Measurements from ENCODE around the gene PCK1.

Gene PCK1

DNA sequence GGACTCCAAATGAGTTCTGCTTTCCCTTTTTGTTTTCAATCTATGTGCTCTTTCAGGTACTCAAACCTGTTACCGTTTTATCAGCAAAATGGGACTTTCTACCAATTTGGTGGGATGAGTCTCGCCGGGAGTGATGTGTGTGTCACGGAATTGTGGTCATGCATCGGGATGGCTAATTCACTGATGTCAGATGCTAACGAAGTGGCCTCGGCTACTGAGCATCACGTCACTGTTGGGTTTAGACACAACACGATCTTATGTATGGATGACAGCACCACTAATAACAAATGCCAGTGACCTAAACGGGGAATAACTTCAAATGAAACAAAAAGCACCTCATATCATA is 1.6 kb upstream of the PCK1 start:
- no peak for DNase-seq (ENCODE audit: insufficient read length, low spot score)
- FAIRE-seq = no peak

DNA sequence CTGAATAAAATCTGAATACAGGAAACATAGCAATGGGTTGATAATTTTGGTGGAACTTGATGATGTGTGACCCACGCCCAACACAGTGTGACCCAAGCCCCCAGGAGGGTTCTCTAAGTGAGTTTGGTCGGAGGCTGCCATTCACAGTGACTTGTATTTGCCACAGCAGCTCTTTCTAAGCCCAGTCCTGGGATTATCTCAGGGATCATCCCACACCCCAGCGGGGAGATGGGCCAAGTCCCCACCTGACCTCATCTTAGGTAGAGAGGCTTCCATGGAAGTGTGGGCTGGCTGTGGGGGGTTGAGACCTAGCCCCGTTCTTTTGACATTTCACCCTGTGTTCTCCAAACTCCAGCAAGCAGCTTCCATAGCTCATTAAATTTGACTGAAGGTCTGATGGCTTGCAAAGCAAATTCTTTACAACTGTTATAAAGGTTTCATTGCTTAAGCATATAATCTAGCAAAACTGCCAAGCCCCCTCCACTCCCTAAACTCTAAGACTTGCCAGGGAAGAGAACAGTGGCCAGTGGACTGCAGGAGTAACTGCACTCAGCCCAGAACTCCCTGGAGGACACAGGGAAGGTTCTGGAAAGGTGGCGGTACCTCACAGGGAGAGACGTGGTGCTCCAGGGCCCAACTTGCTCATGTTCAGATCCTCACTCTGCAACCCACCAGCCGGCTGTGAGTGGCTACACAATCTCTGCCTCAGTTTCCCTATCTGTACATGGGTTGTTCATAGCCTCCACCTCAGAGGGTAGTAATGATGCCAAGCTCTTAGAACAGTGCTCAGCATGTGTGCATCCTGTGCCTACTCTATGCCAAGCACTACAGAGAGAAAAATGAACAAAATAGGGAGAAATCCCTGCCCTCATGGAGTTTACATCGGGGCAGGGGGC is 1.0 kb upstream of the PCK1 start:
- no peak for DNase-seq (ENCODE audit: insufficient read length, low spot score)
- FAIRE-seq = no peak

DNA sequence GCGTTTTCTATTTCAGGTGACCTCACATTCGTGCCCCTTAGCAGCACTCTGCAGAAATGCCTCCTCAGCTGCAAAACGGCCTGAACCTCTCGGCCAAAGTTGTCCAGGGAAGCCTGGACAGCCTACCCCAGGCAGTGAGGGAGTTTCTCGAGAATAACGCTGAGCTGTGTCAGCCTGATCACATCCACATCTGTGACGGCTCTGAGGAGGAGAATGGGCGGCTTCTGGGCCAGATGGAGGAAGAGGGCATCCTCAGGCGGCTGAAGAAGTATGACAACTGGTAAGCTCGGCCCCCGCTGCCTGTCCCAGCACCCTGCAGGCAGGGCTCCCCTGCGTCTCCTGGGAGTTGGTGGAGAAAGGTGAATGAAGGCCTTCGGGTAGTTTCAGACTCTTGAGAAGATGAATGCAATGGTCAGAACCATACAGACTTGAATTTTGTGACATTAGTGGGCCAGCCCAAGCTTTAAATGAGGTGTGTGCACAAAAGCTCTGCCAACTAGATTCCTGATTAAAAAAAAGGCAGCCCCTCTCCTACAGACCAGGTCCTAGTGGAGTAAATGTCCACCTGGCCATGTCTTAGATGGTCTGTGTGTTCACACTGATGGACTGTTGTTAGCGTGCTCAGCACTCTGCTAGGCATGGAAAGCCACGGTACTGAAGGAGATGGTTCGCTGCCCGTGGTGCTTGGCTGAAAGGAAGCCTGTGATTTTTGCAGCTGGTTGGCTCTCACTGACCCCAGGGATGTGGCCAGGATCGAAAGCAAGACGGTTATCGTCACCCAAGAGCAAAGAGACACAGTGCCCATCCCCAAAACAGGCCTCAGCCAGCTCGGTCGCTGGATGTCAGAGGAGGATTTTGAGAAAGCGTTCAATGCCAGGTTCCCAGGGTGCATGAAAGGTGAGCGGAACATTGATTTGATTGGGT is 708 bp downstream of the PCK1 start:
- no peak for FAIRE-seq
- DNase-seq (ENCODE audit: insufficient read length, low spot score) = no peak

DNA sequence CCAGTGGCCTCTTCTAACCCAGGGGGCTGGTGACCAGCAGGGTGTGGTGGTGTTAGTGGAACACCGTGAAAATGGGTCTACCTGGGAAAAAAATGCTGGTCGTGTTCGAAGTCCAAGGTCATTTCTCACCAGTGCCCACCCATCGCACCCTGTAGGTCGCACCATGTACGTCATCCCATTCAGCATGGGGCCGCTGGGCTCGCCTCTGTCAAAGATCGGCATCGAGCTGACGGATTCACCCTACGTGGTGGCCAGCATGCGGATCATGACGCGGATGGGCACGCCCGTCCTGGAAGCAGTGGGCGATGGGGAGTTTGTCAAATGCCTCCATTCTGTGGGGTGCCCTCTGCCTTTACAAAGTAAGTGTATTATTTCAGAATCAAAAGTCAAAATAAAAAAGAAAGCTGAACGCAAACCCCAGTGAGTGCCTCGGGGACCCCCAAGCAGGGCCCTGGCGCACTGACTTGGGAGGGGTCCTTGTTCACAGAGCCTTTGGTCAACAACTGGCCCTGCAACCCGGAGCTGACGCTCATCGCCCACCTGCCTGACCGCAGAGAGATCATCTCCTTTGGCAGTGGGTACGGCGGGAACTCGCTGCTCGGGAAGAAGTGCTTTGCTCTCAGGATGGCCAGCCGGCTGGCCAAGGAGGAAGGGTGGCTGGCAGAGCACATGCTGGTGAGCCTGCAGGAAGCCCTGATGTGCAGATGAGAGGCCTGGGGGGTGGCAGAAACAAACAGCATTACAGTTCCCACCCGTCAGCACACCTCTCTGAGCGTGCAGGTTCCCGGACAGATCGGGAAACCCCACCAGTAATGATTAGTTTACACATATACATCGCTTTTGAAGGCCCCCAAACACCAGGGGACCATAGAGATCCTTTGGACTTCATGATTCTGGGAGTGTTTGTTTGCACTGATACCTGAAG is 1.9 kb downstream of the PCK1 start:
- DNase-seq (ENCODE audit: insufficient read length, low spot score) (no peak), FAIRE-seq (no peak)

DNA sequence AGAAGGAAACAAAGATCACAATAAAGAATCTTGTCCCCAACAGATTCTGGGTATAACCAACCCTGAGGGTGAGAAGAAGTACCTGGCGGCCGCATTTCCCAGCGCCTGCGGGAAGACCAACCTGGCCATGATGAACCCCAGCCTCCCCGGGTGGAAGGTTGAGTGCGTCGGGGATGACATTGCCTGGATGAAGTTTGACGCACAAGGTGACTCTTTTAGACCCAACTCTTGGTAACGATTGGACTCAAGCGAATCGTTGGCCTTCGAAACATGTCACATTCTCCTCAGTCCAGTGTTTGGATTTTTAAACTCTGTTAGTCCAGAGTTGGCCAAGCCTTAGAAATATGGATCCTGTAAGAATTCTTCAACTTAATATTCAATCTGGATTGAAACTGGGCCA is 2.6 kb downstream of the PCK1 start:
- DNase-seq (ENCODE audit: insufficient read length, low spot score) (no peak), FAIRE-seq (no peak)

DNA sequence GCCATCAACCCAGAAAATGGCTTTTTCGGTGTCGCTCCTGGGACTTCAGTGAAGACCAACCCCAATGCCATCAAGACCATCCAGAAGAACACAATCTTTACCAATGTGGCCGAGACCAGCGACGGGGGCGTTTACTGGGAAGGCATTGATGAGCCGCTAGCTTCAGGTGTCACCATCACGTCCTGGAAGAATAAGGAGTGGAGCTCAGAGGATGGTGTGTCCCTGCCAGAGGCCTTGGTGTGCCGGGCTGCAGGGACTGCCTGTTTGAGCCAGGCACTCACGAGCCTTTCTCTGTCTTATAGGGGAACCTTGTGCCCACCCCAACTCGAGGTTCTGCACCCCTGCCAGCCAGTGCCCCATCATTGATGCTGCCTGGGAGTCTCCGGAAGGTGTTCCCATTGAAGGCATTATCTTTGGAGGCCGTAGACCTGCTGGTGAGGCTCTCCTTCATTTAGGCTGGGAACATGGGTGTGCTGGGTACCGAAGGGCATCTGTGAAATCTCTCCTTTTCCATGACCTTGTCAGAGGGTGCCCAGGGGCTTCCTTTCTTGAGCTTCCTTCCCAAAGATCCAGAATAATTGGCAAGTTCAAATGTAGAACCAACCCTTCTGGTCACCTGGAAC is 3.4 kb downstream of the PCK1 start:
- DNase-seq (ENCODE audit: insufficient read length, low spot score) = no peak
- FAIRE-seq = no peak

DNA sequence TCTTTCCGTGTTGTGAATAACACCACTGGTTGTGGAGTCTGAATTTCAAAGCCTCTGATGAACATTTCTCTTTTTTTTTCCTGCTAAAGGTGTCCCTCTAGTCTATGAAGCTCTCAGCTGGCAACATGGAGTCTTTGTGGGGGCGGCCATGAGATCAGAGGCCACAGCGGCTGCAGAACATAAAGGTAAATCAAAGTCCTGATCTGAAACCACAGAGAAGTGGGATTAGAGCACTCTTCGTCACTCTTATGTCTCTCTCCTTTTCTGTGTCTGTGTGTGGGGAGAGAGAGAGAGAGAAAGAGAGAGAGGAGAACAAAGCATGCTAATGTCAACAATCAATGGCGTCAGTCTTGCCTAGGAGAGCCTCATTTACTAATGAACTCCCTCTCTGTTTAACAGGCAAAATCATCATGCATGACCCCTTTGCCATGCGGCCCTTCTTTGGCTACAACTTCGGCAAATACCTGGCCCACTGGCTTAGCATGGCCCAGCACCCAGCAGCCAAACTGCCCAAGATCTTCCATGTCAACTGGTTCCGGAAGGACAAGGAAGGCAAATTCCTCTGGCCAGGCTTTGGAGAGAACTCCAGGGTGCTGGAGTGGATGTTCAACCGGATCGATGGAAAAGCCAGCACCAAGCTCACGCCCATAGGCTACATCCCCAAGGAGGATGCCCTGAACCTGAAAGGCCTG is 4.2 kb downstream of the PCK1 start:
- DNase-seq (ENCODE audit: insufficient read length, low spot score) = no peak
- FAIRE-seq = no peak

DNA sequence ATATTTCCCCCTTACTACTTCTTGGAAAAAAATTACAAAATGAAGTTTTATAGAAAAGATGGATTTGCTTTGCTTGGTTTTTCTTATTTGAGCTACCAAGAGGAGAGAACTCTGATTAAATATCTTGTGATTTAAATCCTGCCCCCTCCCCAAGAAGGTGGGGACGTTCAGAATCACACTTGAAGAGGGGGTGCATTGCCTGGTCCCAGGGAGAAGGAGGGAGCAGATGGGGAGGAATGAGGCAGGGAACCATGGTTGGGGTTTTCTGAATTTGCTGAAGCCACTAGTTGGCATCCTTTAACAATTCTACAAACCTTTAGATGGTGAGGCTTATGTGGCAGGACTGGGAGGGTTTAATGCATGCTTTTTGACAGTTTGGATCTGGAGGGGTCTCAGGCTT is 5.5 kb downstream of the PCK1 start:
- FAIRE-seq (no peak), DNase-seq (ENCODE audit: insufficient read length, low spot score) (no peak)

DNA sequence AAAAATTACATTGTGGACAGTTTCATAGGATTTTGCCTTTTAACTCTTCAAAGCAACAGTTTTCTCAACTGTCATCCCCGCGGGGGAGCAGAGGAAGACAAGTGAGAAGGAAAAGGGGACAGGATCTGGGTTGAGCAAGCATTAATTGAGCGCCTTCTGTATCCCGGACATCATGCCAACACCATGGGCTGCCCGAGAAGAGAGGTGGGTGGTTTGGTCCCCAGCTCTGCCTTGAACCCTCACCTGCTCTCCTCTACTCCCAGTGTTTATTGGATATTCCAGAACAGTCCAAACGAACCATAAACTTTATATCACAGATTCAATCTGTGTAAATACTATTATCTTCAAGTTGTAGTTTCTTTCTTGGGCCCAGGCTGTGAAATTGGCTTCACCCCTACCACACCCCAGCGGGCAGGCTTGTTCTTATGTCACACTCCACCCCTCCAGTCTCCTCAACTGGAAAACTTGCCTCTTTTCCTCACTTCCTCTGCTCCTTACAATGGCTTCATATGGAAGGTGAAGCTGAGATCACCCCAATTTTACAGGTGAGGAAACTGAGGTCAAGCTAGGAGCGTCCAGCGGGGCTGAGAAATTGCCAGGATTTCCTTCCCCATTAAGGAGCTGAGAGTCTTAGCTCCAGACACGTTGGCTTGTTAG is 6.0 kb downstream of the PCK1 start:
- no peak for FAIRE-seq
- no peak for DNase-seq (ENCODE audit: insufficient read length, low spot score)

DNA sequence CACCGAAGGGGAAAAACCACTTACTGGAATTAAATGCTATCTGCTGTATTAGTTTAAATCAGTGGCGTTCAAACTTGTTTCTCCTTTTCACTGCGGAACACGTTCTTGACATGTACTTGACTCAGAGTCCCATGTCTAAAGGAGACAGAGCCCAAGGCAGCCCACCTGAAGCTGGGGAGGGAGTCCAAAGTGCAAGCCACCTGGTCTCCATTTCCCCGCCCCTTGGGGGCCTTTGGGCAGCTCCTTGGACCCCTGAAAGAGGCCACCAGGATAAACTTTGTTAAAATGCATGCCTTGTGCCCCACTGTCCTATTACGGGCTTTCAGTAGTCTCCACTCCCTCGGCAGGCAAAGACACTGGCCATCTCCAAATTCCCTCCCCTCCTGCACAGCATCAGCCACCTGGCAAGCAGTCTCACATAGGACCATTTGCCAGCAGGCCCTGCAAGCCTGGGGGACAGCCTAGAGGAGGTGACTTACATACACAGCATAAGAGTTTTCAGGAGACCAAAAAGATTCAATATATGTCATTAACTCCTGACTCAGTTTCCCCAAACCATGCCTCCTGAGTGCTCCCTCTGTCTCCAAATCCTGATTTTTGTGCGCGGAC is 6.7 kb downstream of the PCK1 start:
- no peak for DNase-seq (ENCODE audit: insufficient read length, low spot score)
- no peak for FAIRE-seq

DNA sequence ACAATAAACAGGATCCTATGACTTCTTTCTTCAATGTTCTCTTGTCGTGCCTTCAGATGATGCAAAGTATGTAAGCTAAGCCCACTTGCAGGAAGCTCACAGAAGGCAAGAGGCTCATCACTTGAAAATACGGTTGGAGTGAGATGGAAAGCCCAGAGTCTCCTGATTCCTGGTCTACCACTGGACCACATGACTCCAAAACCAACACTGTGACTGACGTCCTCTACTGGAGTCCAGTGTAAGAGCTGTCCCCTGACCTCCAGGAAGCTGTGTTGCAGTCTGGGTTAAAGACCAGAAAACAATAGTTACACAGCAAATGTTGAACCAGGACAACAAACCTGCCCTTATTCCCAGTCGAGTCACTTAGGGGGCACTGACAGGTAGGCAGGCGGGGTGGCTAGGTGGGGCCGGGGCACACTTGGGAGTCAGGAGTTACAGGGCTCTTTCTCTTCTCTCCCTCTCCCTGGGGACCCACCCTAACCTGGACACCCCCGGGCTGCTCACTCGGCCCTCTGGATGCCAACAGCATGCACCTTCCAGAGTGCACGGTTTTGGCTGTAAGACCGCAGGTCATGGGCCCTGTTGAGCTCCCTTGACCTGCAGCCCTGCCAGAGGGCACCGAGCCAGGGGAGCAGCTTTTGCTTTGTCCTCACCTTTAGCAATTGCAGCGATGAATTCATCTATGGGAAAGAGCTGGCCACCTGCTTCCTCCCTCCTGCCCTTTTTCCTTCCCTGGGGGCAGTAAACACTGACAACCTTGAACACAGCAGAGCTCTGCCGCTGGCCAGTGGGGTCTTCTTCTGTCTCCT is 7.4 kb downstream of the PCK1 start:
- DNase-seq (ENCODE audit: insufficient read length, low spot score) = no peak
- FAIRE-seq = no peak

DNA sequence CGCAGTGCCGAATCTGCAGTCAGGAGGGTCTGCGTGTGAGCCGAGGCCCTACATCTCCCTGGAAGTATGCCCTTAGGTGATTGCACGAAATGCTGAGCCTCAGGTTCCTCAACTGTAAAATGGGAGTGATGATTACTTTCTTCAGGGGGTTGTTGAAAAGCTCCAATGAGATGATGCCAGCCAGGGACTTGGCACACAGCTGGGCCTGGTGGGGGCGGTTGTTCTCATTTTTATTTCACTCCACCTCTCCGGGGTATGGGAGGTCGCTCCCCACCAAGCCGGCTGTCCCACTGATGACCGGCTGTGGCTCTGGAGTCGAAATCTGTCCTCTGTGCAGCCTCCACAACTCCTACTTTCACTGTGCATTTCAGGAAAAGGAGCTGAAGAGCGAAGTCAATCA is 8.1 kb downstream of the PCK1 start:
- no peak for DNase-seq (ENCODE audit: insufficient read length, low spot score)
- no peak for FAIRE-seq

DNA sequence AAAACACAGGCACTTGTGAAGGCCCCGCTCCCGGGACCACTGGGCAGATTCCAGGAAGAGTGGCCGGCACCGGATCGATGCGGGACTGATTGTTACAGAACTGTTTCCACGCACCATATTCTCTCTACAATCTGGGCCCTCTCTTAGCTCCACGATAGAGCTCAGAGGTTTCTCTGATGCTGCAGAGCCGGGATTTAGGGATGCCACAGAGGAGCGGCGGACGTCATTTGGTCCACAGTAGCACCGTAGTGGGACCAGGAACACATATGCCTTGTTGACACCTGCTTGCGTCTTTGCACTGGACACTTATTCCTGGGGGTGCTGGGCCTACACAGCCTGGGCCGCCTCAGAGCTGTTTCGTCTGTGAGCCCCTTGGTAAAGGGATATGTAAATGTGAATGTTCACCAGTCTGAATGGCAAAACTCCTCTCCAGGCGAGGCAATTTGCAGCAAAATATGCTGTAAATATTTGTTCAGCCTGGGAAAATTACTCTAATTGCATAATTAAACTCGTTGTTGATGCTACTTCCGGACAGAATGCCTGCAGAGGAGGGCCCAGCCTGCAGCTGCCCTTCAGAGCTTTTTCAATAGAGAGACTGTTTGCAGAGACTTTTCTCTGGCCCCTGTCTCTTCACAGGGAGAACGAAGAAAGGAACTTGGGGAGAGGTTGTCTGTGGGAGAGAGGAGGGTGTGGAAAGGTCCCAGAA is 9.4 kb downstream of the PCK1 start:
- no peak for DNase-seq (ENCODE audit: insufficient read length, low spot score)
- no peak for FAIRE-seq

DNA sequence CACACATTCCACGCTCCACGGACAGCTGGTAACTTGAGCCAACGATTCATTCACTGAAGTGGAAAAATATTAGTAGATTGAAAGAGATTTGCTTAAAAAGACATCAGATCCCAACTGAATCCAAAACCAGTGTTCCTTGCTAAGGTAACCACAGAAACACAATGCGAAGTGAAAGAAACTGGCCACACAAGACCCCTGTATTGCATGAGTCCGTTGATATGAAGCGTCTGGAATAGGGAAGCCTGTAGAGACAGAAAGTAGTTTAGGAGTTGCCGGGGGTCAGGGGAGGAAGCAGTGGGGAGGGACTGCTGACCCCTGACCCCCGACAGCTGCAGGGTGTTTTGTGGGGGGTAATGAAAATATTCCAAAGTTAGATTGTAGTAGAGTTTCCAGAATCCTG is 10.0 kb downstream of the PCK1 start:
- DNase-seq (ENCODE audit: insufficient read length, low spot score) (no peak), FAIRE-seq (no peak)

DNA sequence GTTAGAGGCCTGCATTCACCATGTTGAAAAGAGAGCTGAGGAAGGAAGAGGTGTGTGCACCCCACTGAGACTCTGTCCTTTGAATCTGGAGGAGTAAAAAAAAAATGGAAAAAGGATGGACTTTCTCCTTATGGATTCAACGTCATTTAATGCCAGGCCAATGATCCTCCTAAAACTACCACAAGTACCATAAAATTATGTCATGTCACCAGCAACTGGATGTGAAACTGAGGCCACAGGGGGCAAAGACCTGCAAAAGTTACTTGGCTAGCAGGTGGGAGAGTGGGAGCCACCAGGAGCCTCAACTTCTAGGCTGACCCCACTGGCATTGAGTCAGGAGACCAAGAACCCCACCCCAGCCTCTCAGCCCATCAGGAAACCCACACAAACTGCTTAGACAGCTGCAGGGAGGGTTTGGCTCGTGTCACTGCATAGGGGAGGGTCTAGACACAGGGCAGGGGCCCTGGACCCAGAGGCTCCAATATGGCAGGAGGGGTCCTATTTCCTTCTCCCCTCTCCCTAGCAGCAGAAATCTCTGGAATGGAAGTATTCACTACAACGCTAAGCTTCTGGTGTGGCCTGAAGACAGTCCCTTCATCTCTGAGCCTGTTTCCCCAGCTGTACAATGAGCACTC is 11.0 kb downstream of the PCK1 start:
- DNase-seq (ENCODE audit: insufficient read length, low spot score) (no peak), FAIRE-seq (no peak)

DNA sequence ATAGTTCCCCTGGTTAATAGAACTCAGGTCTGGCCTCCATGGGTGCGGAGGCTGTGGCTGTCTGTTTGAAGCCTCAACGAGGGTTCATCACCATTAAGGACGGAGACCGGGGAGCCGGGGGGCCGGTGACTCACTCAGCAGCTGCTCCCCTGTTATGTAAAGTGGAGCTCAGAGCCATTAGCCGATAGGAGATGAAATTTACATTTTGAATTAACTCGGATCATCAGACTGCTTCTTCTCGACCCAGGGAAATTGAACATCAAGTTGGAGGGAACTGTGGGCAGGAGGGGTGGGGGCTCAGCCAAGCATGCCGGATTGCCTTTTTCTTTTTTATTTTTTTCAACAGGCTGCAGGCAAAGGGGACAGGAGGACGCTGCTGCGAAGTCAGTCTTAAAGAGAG is 12.3 kb downstream of the PCK1 start:
- DNase-seq (ENCODE audit: insufficient read length, low spot score) (no peak), FAIRE-seq (no peak)

DNA sequence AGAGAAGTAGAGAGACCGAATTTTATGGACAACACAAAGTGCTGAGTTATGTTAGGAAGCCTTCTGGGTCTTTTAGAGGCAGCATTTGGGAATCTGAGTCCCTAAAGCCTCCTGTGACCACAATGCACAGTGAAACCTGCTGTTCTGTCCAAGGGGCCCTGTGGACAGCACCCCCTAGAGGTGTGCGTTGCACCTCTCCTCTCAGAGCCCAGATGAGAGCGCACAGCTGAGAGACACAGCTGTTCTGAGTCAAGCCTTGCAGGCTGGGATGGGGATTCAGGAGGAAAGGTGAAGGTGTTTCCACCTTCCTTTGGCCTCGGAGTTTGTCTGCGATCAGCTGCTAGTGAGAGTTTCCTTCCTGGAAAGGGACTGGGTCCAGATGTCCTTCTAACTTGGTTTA is 13.0 kb downstream of the PCK1 start:
- no peak for FAIRE-seq

More for the DNA sequence above, 13.0 kb downstream of the PCK1 start:
- DNase-seq (ENCODE audit: insufficient read length, low spot score) = no peak
